Body of pancreas (tissue), 4 donors: ENCODE results near the gene LRFN2. TPM values are rescaled to one million over a fixed set of nuclear protein-coding genes. Genes with fewer than 3 reads are reported as not detected.

ENCODE experiments used
- ATAC-seq: fragments of 150-250 bp; one replicate; pipeline ENCODE4 v1.9.1; 2016
- DNase-seq, 4 donors: peaks; one replicate each; pipeline ENCODE4 v3.0.0-alpha.2; 2019
- H3K27ac ChIP-seq, 4 donors: fragments of 200-600 bp; sonication (generic); 1 replicate in 3 of 4; 2 replicates in 1 of 4; pipeline versions ENCODE4 v1.5.1 to v1.6.1; 2016 to 2019; ENCODE audit warnings: mild to moderate bottlenecking in 1 of 4, mixed read lengths in 1 of 4, moderate library complexity in 1 of 4
- H3K27me3 ChIP-seq, 2 donors: fragments of 200-600 bp; sonication (generic); one replicate each; pipeline ENCODE4 v1.6.0; 2016; ENCODE audit warnings: mild to moderate bottlenecking in 1 of 2
- H3K36me3 ChIP-seq, 2 donors: fragments of 200-600 bp; sonication (generic); replicated peaks in 1 of 2; 2 replicates each; pipeline ENCODE4 v1.5.1; 2016; ENCODE audit warnings: low read depth in 2 of 2; ENCODE audit not compliant: insufficient read depth in 1 of 2
- H3K4me1 ChIP-seq: fragments of 200-600 bp; sonication (generic); one replicate; pipeline ENCODE4 v1.6.0; 2016
- H3K4me3 ChIP-seq, 2 donors: fragments of 200-600 bp; sonication (generic); 1 replicate in 1 of 2; 2 replicates in 1 of 2; pipeline ENCODE4 v1.5.1; 2016 to 2019
- H3K9me3 ChIP-seq, 3 donors: fragments of 200-600 bp; sonication (generic); 1 replicate in 2 of 3; 2 replicates in 1 of 3; pipeline ENCODE4 v1.5.1; 2016
- POLR2A ChIP-seq, 3 donors: fragments of 450-650 bp; IDR thresholded peaks; one replicate each; pipeline ENCODE4 v1.6.1; 2016; ENCODE audit warnings: antibody characterized with exemption in 3 of 3, mild to moderate bottlenecking in 2 of 3
- WGBS, 2 donors: methylation state at CpG; one replicate each; pipeline ENCODE4 v1.1.5; 2017; 5-methylcytosine and 5-hydroxymethylcytosine counted together
- intact Hi-C: fragments of 100-400 bp; cut with DNase I; formaldehyde crosslinking; loops from one replicate; pipeline ENCODE4 v1.15.1; 2023
- total RNA-seq, 2 donors: library from RNA; depleted of rRNA; stranded (reverse); fragments of >200 nt; gene quantifications; one replicate each; pipeline ENCODE4 v1.1.0, GENCODE V29; 2016
- TF ChIP-seq, protein P1 (sequence below), 7 experiments: fragments of 450-650 bp in 4 of 7; fragments of 200-600 bp in 3 of 7; sonication (generic) in 3 of 7; IDR thresholded peaks; one replicate each; pipeline ENCODE4 v1.5.1; 2016 to 2019; ENCODE audit warnings: antibody characterized with exemption in 7 of 7

Gene LRFN2
- total RNA-seq, 2 donors from 2014 or later: 0.33 TPM; not detected in 1

DNA sequence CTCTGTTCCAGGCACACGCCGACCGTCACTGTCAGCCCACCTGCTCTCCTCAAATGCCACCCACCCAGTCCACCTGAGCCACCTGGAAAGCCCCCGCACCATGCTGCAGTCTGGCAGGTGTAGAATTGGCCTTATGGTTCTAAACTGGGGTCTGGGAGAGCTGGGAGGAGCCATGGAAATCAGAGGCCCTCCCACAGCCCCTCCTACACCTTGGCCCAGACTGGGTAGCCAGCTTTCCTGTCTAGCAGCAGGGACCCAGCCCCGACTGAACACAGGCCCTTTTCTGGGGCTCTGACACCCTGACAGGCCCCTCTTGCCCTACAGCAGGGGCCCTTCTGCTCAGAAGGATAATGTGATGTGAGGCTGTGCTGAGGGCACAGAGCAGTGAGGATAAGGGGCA lies 31.1 kb downstream of the LRFN2 start:
- no peak for ATAC-seq
- Histone ChIP-seq H3K4me1 (no peaks in the 10 kb centered on the region), H3K36me3 (no peaks in the 10 kb centered on the region), H3K27ac (no peak overlapping the region), H3K9me3 (no peaks in the 10 kb centered on the region), H3K27me3 (no peaks in the 10 kb centered on the region), H3K4me3 (no peak overlapping the region)
- DNase-seq: no peak
- TF ChIP-seq, protein P1, sequence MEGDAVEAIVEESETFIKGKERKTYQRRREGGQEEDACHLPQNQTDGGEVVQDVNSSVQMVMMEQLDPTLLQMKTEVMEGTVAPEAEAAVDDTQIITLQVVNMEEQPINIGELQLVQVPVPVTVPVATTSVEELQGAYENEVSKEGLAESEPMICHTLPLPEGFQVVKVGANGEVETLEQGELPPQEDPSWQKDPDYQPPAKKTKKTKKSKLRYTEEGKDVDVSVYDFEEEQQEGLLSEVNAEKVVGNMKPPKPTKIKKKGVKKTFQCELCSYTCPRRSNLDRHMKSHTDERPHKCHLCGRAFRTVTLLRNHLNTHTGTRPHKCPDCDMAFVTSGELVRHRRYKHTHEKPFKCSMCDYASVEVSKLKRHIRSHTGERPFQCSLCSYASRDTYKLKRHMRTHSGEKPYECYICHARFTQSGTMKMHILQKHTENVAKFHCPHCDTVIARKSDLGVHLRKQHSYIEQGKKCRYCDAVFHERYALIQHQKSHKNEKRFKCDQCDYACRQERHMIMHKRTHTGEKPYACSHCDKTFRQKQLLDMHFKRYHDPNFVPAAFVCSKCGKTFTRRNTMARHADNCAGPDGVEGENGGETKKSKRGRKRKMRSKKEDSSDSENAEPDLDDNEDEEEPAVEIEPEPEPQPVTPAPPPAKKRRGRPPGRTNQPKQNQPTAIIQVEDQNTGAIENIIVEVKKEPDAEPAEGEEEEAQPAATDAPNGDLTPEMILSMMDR (IDR thresholded peaks at IDR 0.05): no peak
- TF ChIP-seq POLR2A (IDR thresholded peaks at IDR 0.05): no peak
- intact Hi-C loops: no loop called here
- 38 to 40% methylated on average over 5 of the region's 5 CpGs for WGBS, 2 donors

DNA sequence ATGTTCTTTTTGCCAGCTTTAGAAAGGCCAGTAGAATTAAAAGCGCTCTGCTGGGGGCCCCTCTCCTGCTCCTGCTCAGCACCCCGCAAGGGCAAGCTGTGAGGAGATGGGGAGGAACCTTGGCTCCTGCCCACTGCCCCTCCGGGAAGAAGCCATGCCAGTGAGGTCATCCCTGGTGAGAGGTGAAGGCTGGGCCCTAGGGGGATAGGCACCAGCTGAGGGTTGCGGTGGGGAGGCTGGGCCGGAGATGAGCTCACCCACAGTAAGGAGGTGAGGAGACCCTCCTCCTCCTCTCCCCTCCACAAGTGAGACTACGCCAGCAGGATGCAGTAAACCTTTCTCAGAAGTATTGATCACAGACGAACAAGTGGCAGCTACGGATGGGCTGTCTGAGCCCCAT lies 32.1 kb downstream of the LRFN2 start:
- intact Hi-C loops: no loop called here
- H3K9me3 ChIP-seq: no peaks in the 10 kb centered on the region
- ATAC-seq: no peak
- no peak overlapping the region for H3K4me3 ChIP-seq
- H3K36me3 ChIP-seq: no peaks in the 10 kb centered on the region
- TF ChIP-seq, protein P1 (IDR thresholded peaks at IDR 0.05): no peak
- TF ChIP-seq POLR2A (IDR thresholded peaks at IDR 0.05): no peak
- H3K4me1 ChIP-seq: no peaks in the 10 kb centered on the region
- H3K27me3 ChIP-seq: no peaks in the 10 kb centered on the region
- no peak overlapping the region for H3K27ac ChIP-seq
- no peak for DNase-seq
- WGBS, 2 donors: 61 to 69% methylated on average over 8 of the region's 8 CpGs

DNA sequence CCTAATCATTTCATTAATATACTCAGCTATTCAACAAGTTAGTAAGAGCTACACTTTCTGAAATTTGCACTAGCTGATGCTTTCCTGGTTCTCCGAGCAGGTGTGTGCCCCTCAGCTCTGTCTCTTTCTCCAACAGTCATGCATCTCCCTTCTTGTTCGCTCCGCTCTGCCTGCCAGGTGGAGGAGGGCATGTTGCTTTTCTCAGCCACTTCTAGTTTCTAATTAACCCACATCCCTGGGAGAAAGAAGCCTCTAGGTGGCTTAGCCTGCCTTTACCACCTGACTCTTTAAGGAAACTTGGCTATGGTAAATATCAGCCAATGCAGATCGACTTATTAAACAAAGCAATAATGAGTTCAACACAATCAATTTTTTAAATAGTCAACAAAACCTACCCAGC lies 34.2 kb downstream of the LRFN2 start:
- no peaks in the 10 kb centered on the region for H3K27me3 ChIP-seq
- H3K27ac ChIP-seq: no peak overlapping the region
- no peak for ATAC-seq
- no peaks in the 10 kb centered on the region for H3K36me3 ChIP-seq
- TF ChIP-seq, protein P1 (IDR thresholded peaks at IDR 0.05): no peak
- no peak for TF ChIP-seq POLR2A (IDR thresholded peaks at IDR 0.05)
- no peaks in the 10 kb centered on the region for H3K4me1 ChIP-seq
- no peak overlapping the region for H3K4me3 ChIP-seq
- intact Hi-C loops: no loop called here
- no peak for DNase-seq
- H3K9me3 ChIP-seq: no peaks in the 10 kb centered on the region
- 55 to 58% methylated on average over 4 of the region's 4 CpGs for WGBS, 2 donors

DNA sequence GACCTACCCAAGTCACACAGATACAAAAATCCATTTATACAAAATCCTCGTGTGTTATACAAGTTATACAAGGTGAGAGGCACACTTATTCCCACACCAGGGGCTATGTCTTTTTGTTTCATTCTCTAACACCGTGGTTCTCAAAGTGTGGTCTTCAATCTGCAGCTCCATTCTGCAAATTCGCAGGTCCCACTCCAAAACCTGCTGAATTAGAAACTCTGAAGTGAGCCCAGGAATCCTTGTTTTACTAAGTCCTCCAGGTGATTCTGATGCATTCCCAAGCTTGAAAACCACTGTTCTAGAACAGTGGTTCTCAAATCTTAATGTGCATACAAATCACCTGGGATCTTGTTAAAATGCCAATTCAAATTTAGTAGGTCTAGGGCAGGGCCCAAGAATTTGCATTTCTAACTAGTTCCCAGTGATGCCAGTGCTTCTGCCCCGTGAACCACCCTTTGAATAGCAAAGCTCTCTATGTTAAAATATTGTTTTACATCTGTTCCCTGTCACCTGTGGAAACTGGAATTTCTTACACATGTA lies 35.1 kb downstream of the LRFN2 start:
- no peaks in the 10 kb centered on the region for H3K27me3 ChIP-seq
- H3K4me3 ChIP-seq: no peak overlapping the region
- intact Hi-C loops: no loop called here
- H3K4me1 ChIP-seq: no peaks in the 10 kb centered on the region
- 74 to 77% methylated on average over 4 of the region's 4 CpGs for WGBS, 2 donors
- no peaks in the 10 kb centered on the region for H3K36me3 ChIP-seq
- no peaks in the 10 kb centered on the region for H3K9me3 ChIP-seq
- TF ChIP-seq POLR2A (IDR thresholded peaks at IDR 0.05): no peak
- TF ChIP-seq, protein P1 (IDR thresholded peaks at IDR 0.05): no peak
- H3K27ac ChIP-seq: no peak overlapping the region
- ATAC-seq (no peak), DNase-seq (no peak)
